A673 (cell line): ENCODE measurements around the gene FTO. TPM values are rescaled to one million over a fixed set of nuclear protein-coding genes. Genes with fewer than 3 reads are reported as not detected.

Experiments
- BruUV-seq: library from RNA; stranded (reverse); fragments of 400-500 nt; replicated peaks from 2 replicates; lab custom pipeline; 2021; lab: Mats Ljungman, UMichigan
- CTCF ChIA-PET: fragments of 300-600 bp; sonication (Branson Sonifier 250); formaldehyde crosslinking; loops from one replicate; lab custom pipeline; 2022; ENCODE audit warnings: antibody characterized with exemption; lab: Charles Lee
- POLR2A ChIA-PET: fragments of 300-600 bp; sonication (Branson Sonifier 250); formaldehyde crosslinking; loops from one replicate; lab custom pipeline; 2022; ENCODE audit warnings: antibody characterized with exemption; ENCODE audit not compliant: low non-redundant PET; lab: Charles Lee
- DNase-seq: peaks from one replicate; pipeline ENCODE4 v3.0.0-alpha.2; 2015; ENCODE audit warnings: low spot score
- H3K27ac ChIP-seq: fragments of 200-600 bp; sonication (generic); 2 replicates; pipeline ENCODE4 v1.5.1; 2016; ENCODE audit warnings: mixed run types, low read depth, mild to moderate bottlenecking, mixed read lengths, antibody characterized with exemption, low read length; ENCODE audit not compliant: poor library complexity, severe bottlenecking
- H3K27me3 ChIP-seq: fragments of 200-600 bp; sonication (generic); replicated peaks from 2 replicates; pipeline ENCODE4 v1.6.1; 2017; ENCODE audit warnings: mixed run types, low read depth, mild to moderate bottlenecking, mixed read lengths, antibody characterized with exemption, low read length; ENCODE audit not compliant: insufficient read depth, poor library complexity
- H3K36me3 ChIP-seq: fragments of 200-600 bp; sonication (generic); 2 replicates; pipeline ENCODE4 v1.6.1; 2016; ENCODE audit warnings: mixed run types, mild to moderate bottlenecking, mixed read lengths, antibody characterized with exemption, low read length; ENCODE audit not compliant: insufficient read depth, poor library complexity, severe bottlenecking
- H3K4me1 ChIP-seq: fragments of 200-600 bp; sonication (generic); 2 replicates; pipeline ENCODE4 v1.6.1; 2017; ENCODE audit warnings: mixed run types, mild to moderate bottlenecking, mixed read lengths, antibody characterized with exemption, low read length; ENCODE audit not compliant: insufficient read depth, poor library complexity, severe bottlenecking
- H3K4me3 ChIP-seq: fragments of 200-600 bp; sonication (generic); 2 replicates; pipeline ENCODE4 v1.5.1; 2016; ENCODE audit warnings: low read depth, mixed run types, mild to moderate bottlenecking, mixed read lengths, low read length; ENCODE audit not compliant: poor library complexity, severe bottlenecking
- H3K9me3 ChIP-seq: fragments of 200-600 bp; sonication (generic); 2 replicates; pipeline ENCODE4 v1.6.1; 2016; ENCODE audit warnings: mixed run types, low read depth, mild to moderate bottlenecking, mixed read lengths, antibody characterized with exemption, low read length; ENCODE audit not compliant: poor library complexity, severe bottlenecking
- EZH2 ChIP-seq: fragments of 200-600 bp; sonication (generic); IDR thresholded peaks from 2 replicates; pipeline ENCODE4 v1.6.1; 2017; ENCODE audit warnings: borderline replicate concordance, low read depth, mild to moderate bottlenecking, mixed read lengths, antibody characterized with exemption, low read length; ENCODE audit not compliant: poor library complexity, severe bottlenecking
- intact Hi-C: fragments of 100-400 bp; cut with micrococcal nuclease; formaldehyde crosslinking; loops from one replicate; pipeline ENCODE4 v1.10.0; 2022; ENCODE audit not compliant: unreplicated experiment
- total RNA-seq: library from RNA; stranded (reverse); gene quantifications from 2 replicates; pipeline ENCODE4 v1.2.3, GENCODE V29; 2021
- TF ChIP-seq, protein P1 (sequence below): fragments of 300-800, 200-600 bp; sonication (generic); conservative IDR thresholded peaks from 2 replicates; pipeline ENCODE4 v1.5.1; 2017; ENCODE audit warnings: low read depth, mild to moderate bottlenecking, antibody characterized with exemption, low read length, moderate library complexity, mixed read lengths

The FTO gene
- total RNA-seq, 1 experiment from 2014 or later: 73.4 TPM

DNA sequence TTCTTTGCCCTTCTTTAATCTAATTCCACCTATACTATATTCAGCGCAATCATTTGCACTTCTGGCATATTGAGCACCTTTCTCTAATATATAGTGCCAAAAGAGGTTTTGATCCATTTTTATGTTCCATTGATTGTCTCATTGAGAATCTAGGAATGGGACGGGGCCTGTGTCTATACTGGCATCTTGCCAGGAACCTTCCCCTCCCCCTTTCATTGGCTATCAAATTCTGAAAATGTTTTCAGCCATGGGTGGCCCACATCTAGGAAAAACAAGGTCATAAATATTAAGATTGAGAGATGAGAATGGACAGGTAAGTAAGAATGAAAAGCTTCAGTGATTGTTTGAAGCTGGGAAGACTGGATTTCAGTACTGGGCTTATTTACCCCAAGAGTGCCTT lies 159.9 kb downstream of the FTO start:
- no TSS peak for BruUV-seq
- intact Hi-C loops: no loop called here
- ChIA-PET POLR2A (no interaction called here), CTCF (no interaction called here)
- no peak for DNase-seq
- no peak overlapping the region for H3K27ac ChIP-seq
- H3K36me3 ChIP-seq: no peaks in the 10 kb centered on the region
- peaks cover 6% of the 10 kb centered on the region for H3K9me3 ChIP-seq
- TF ChIP-seq, protein P1, sequence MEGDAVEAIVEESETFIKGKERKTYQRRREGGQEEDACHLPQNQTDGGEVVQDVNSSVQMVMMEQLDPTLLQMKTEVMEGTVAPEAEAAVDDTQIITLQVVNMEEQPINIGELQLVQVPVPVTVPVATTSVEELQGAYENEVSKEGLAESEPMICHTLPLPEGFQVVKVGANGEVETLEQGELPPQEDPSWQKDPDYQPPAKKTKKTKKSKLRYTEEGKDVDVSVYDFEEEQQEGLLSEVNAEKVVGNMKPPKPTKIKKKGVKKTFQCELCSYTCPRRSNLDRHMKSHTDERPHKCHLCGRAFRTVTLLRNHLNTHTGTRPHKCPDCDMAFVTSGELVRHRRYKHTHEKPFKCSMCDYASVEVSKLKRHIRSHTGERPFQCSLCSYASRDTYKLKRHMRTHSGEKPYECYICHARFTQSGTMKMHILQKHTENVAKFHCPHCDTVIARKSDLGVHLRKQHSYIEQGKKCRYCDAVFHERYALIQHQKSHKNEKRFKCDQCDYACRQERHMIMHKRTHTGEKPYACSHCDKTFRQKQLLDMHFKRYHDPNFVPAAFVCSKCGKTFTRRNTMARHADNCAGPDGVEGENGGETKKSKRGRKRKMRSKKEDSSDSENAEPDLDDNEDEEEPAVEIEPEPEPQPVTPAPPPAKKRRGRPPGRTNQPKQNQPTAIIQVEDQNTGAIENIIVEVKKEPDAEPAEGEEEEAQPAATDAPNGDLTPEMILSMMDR: no peak
- TF ChIP-seq EZH2: no peak
- H3K4me1 ChIP-seq: no peaks in the 10 kb centered on the region
- no peak overlapping the region for H3K4me3 ChIP-seq
- no peaks in the 10 kb centered on the region for H3K27me3 ChIP-seq

DNA sequence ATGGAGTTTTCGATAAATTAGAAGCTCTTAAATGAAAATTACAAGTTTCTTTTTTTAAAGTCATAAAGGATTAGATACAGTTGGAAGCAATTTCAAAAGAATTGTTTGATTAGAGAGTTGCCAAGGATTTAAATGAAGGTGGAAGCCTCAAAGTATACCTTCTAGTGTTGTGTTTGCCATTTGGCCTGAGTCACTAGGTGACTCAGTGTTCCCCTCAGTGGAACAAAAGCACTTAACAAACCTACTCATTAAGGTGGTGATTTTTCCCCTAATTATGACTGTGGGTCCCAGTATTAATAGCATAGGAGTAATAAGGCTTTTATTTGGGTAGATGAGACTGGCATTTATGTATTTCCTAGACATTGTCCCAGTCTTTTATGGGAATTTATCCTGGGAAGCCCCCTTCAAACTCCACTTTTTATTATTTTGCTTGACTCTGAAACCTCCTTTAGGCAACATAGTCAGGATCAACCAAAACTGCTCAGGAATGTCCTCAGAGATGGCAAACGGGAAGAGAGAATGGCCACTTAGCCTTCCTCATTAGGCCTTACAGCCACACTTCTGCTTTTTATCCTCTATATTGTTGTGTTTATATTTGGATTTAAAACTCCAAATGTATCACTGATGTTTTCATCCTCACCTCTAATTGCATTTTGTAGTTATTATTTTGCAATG lies 161.0 kb downstream of the FTO start:
- no TSS peak for BruUV-seq
- intact Hi-C loops: no loop called here
- POLR2A ChIA-PET: no interaction called here

DNA sequence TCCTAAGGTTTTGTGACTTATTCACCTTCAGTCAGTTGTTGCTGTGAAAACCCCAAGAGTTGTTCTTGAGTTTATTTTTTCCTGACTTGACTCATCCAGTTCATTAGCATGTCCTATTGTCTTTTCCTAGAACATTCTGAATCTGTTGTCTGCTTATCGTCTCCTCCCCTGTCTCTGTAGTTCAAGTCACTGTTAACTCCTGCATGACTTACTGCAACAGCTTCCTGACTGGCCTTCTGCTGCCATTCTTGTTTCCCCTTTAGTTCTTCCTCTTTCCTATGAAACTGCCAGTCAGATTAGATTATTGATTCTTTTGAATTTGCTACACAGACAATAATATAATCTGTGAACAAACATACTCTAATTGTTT lies 161.5 kb downstream of the FTO start:
- no peaks in the 10 kb centered on the region for H3K27me3 ChIP-seq
- POLR2A ChIA-PET: no interaction called here
- no peaks in the 10 kb centered on the region for H3K4me1 ChIP-seq
- DNase-seq: peak; percentile 14
- BruUV-seq: no TSS peak
- H3K27ac ChIP-seq: no peak overlapping the region
- peaks cover 17% of the 10 kb centered on the region for H3K9me3 ChIP-seq
- no peak overlapping the region for H3K4me3 ChIP-seq
- CTCF ChIA-PET: no interaction called here
- intact Hi-C loops: no loop called here
- TF ChIP-seq, protein P1: no peak
- no peak for TF ChIP-seq EZH2
- peaks cover 2% of the 10 kb centered on the region for H3K36me3 ChIP-seq

More for the DNA sequence above, 161.0 kb downstream of the FTO start:
- H3K27me3 ChIP-seq: no peaks in the 10 kb centered on the region
- CTCF ChIA-PET: no interaction called here
- H3K4me1 ChIP-seq: no peaks in the 10 kb centered on the region
- TF ChIP-seq, protein P1: no peak
- TF ChIP-seq EZH2: no peak
- no peak overlapping the region for H3K4me3 ChIP-seq
- no peak overlapping the region for H3K27ac ChIP-seq
- no peaks in the 10 kb centered on the region for H3K36me3 ChIP-seq
- DNase-seq: no peak
- peaks cover 13% of the 10 kb centered on the region for H3K9me3 ChIP-seq
